Spleen (tissue), 11 donors: ENCODE data around the gene LRSAM1. TPM values are rescaled to one million over a fixed set of nuclear protein-coding genes. Genes with fewer than 3 reads are reported as not detected.

ENCODE experiments used
- DNase-seq: peaks from one replicate; pipeline ENCODE4 v3.0.0-alpha.2; 2020
- H3K27ac ChIP-seq, 8 donors: fragments of 200-600 bp; sonication (generic) in 7 of 8; 1 replicate in 4 of 8; 2 replicates in 4 of 8; pipeline versions ENCODE4 v1.5.0 to v1.8.0; 2016 to 2021; ENCODE audit warnings: inconsistent platforms in 4 of 8, mild to moderate bottlenecking in 4 of 8, moderate library complexity in 1 of 8
- H3K27me3 ChIP-seq, 7 donors: fragments of 200-600 bp; sonication (generic) in 6 of 7; replicated peaks in 1 of 7; 1 replicate in 4 of 7; 2 replicates in 3 of 7; pipeline versions ENCODE4 v1.5.0 to v1.8.0; 2016 to 2021; ENCODE audit warnings: inconsistent platforms in 3 of 7, mild to moderate bottlenecking in 1 of 7
- H3K36me3 ChIP-seq, 6 donors: fragments of 200-600 bp; sonication (generic) in 5 of 6; 1 replicate in 4 of 6; 2 replicates in 2 of 6; pipeline versions ENCODE4 v1.5.0 to v1.8.0; 2016 to 2021; ENCODE audit warnings: inconsistent platforms in 2 of 6
- H3K4me1 ChIP-seq, 6 donors: fragments of 200-600 bp; sonication (generic) in 5 of 6; 1 replicate in 3 of 6; 2 replicates in 3 of 6; pipeline versions ENCODE4 v1.5.0 to v1.8.0; 2016 to 2021; ENCODE audit warnings: inconsistent platforms in 3 of 6
- H3K4me3 ChIP-seq, 8 donors: fragments of 200-600 bp; sonication (generic) in 7 of 8; 1 replicate in 4 of 8; 2 replicates in 4 of 8; pipeline versions ENCODE4 v1.5.0 to v1.8.0; 2016 to 2021; ENCODE audit warnings: inconsistent platforms in 4 of 8, mild to moderate bottlenecking in 4 of 8, moderate library complexity in 2 of 8
- H3K9me3 ChIP-seq, 8 donors: fragments of 200-600 bp; sonication (generic) in 7 of 8; 1 replicate in 4 of 8; 2 replicates in 4 of 8; pipeline versions ENCODE4 v1.5.0 to v1.8.0; 2016 to 2021; ENCODE audit warnings: inconsistent platforms in 4 of 8
- CTCF ChIP-seq, 11 experiments: fragments of 200-600 bp in 7 of 11; fragments of 450-650 bp in 4 of 11; sonication (generic) in 4 of 11; IDR thresholded peaks in 8 of 11; conservative IDR thresholded peaks in 3 of 11; 1 replicate in 7 of 11; 2 replicates in 4 of 11; pipeline versions ENCODE4 v1.4.0 to v1.8.0; 2016 to 2021; ENCODE audit warnings: antibody characterized with exemption in 11 of 11, inconsistent platforms in 4 of 11, mild to moderate bottlenecking in 1 of 11
- POLR2A ChIP-seq, 3 donors: fragments of 450-650 bp; IDR thresholded peaks; one replicate each; pipeline ENCODE4 v1.5.1; 2017; ENCODE audit warnings: antibody characterized with exemption in 3 of 3, mild to moderate bottlenecking in 1 of 3
- POLR2AphosphoS5 ChIP-seq, 3 donors: sonication (generic); formaldehyde crosslinking; IDR thresholded peaks; one replicate each; pipeline ENCODE4 v1.5.1; 2017; ENCODE audit warnings: antibody characterized with exemption in 3 of 3
- WGBS, 5 donors: extraction: QIAGEN DNeasy Blood & Tissue Kit in 3 of 5; methylation state at CpG; one replicate each; pipeline versions ENCODE4 v1.1.5 to v1.1.7; 2013 to 2018; 5-methylcytosine and 5-hydroxymethylcytosine counted together
- intact Hi-C: fragments of 100-400 bp; cut with DNase I; formaldehyde crosslinking; loops from one replicate; pipeline ENCODE4 v1.15.0; 2023; ENCODE audit warnings: low total_unique reads
- polyA plus RNA-seq, 3 donors: library from polyadenylated mRNA; stranded (reverse); fragments of 200-250 nt; gene quantifications; one replicate each; pipeline ENCODE4 v1.2.1, GENCODE V29; 2013
- total RNA-seq, 7 donors: library from RNA; depleted of rRNA in 3 of 7; stranded (reverse); fragments of >200 nt in 3 of 7; fragmentation: NEBNext Ultra II Directional in 4 of 7; extraction: Animal tissue kit (Norgen Biotek cat#: 25700) in 4 of 7; gene quantifications; one replicate each; pipeline versions ENCODE4 v1.1.0 to v1.2.1, GENCODE V29; 2016 to 2021
- donor health status: healthy with polysubstance abuse.
- donor health status: DM: no; HTN: no; CAD: no; lungs with moderate emphysema.
- donor health status: DM: no; HTN: no; CAD: no.
- donor health status: Bipolar disorder and iron deficiency.
- donor health status: healthy.
- donor health status: DM: no; HTN: no; CAD: no.
- donor health status: DM: yes; HTN: yes; CAD: no.

The LRSAM1 gene
- total and polyA plus RNA-seq, 10 donors: 13.5 to 32.1 (median 25.1) TPM

DNA sequence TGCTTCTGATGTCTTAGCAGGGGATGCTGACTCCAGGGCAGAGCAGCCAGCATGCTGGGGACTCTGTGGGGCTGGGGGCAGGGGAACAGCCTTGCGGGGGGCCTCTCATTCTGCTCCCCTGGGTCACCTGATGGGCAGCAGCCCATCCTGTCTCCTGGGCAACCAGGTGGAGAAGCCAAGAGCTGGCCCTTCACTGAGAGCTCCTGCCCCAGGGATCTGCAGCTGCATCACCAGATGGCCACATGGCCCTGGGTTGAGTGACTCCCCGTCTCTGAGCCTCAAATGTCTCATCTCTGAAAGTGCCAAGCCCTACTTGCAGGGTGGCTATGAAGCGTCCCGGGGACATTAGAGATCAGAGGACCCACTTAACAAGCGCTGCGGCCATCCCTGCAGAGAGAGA lies 49.1 kb downstream of the LRSAM1 start:
- no peak overlapping the region for H3K4me3 ChIP-seq
- no peak overlapping the region for H3K27ac ChIP-seq
- H3K27me3 ChIP-seq: no peaks in the 10 kb centered on the region
- peaks cover 0 to 13% (median 5%) of the 10 kb centered on the region in 6 donors for H3K4me1 ChIP-seq
- intact Hi-C loops: loop anchor here (5.0 to 10.0 kb wide), 3 partner anchors 87 to 422 kb away; no protein-coding TSS in a partner anchor
- H3K36me3 ChIP-seq: peaks cover 0 to 84% (median 35%) of the 10 kb centered on the region in 6 donors
- DNase-seq: no peak
- WGBS, 5 donors: 93 to 100% (median 94%) methylated on average over 5 to 6 of the region's 6 CpGs
- H3K9me3 ChIP-seq: no peaks in the 10 kb centered on the region
- no peak for TF ChIP-seq POLR2A (IDR thresholded peaks at IDR 0.05)
- no peak for TF ChIP-seq POLR2AphosphoS5 (IDR thresholded peaks at IDR 0.05)
- no peak for TF ChIP-seq CTCF (IDR thresholded peaks at IDR 0.05 in 8 of 11, conservative IDR thresholded peaks at IDR 0.05 in 3 of 11)

- H3K9me3 ChIP-seq: no peaks in the 10 kb centered on the region
- intact Hi-C loops: loop anchor here (5.0 to 10.0 kb wide), 3 partner anchors 86 to 421 kb away; no protein-coding TSS in a partner anchor
- no peaks in the 10 kb centered on the region for H3K27me3 ChIP-seq
- peaks cover 0 to 80% (median 31%) of the 10 kb centered on the region in 6 donors for H3K36me3 ChIP-seq
- 86 to 93% (median 89%) methylated on average over 5 to 9 of the region's 9 CpGs for WGBS, 5 donors
- no peak overlapping the region for H3K4me3 ChIP-seq
- no peak for DNase-seq
- H3K4me1 ChIP-seq: peaks cover 0 to 9% (median 3%) of the 10 kb centered on the region in 6 donors
- H3K27ac ChIP-seq: no peak overlapping the region
- no peak for TF ChIP-seq CTCF (IDR thresholded peaks at IDR 0.05 in 8 of 11, conservative IDR thresholded peaks at IDR 0.05 in 3 of 11)
- peak in 1 of 3 donors; percentile 37 for TF ChIP-seq POLR2AphosphoS5 (IDR thresholded peaks at IDR 0.05)
These were observed 49.6 kb downstream of the LRSAM1 start for GRCh38 chr9:127500862-127501261.

GRCh38 chr9:127501821-127502343 lies 50.6 kb downstream of the LRSAM1 start:
- peaks cover 0 to 76% (median 25%) of the 10 kb centered on the region in 6 donors for H3K36me3 ChIP-seq
- no peak for DNase-seq
- H3K4me1 ChIP-seq: peaks cover 0 to 17% (median 6%) of the 10 kb centered on the region in 6 donors
- intact Hi-C loops: loop anchor here (5.0 to 10.0 kb wide), 3 partner anchors 85 to 420 kb away; no protein-coding TSS in a partner anchor
- TF ChIP-seq CTCF (IDR thresholded peaks at IDR 0.05 in 8 of 11, conservative IDR thresholded peaks at IDR 0.05 in 3 of 11): no peak
- no peaks in the 10 kb centered on the region for H3K27me3 ChIP-seq
- H3K27ac ChIP-seq: no peak overlapping the region
- WGBS, 5 donors: 91 to 97% (median 93%) methylated on average over 12 of the region's 12 CpGs
- H3K9me3 ChIP-seq: no peaks in the 10 kb centered on the region
- no peak overlapping the region for H3K4me3 ChIP-seq

DNA sequence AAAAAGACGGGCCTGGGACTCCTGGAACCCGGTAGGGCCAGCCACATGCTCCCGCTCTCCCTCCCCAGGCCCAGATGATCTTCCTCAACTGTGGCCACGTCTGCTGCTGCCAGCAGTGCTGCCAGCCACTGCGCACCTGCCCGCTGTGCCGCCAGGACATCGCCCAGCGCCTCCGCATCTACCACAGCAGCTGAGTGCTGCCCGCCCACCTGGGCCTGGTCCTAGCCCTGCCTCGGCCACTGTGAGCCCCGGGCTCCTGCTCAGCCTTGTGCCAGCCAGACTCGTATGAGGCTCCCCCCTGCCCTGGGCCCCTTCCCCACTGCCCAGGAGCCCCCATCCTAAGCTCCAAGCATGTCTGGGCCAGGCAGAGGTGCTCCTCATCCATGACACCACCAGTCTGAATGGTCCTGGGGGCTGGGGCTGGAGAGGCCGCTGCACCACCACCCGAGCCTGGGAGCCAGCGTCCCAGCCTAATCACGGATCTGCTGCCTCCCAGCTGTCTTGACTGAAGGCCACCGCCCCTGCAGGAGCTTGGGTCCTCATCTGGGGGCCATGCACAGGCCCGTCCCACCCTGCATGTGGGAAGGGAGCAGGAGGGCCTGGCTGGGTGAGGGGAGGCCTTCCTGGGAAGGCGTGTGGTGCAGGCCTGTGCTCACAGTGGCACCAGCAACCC lies 51.5 kb downstream of the LRSAM1 start:
- H3K27me3 ChIP-seq: no peaks in the 10 kb centered on the region
- intact Hi-C loops: loop anchor here (5.0 to 10.0 kb wide), 3 partner anchors 84 to 419 kb away; no protein-coding TSS in a partner anchor
- peaks cover 0 to 24% (median 6%) of the 10 kb centered on the region in 6 donors for H3K4me1 ChIP-seq
- H3K9me3 ChIP-seq: no peaks in the 10 kb centered on the region
- H3K27ac ChIP-seq: no peak overlapping the region
- no peak for DNase-seq
- no peak overlapping the region for H3K4me3 ChIP-seq
- TF ChIP-seq POLR2A (IDR thresholded peaks at IDR 0.05) (no peak), POLR2AphosphoS5 (IDR thresholded peaks at IDR 0.05) (peak in 2 of 3 donors; percentile 6 to 28)
- H3K36me3 ChIP-seq: peaks cover 0 to 76% (median 23%) of the 10 kb centered on the region in 6 donors
- WGBS, 5 donors: 87 to 93% (median 90%) methylated on average over 16 to 21 of the region's 21 CpGs
